Kidney tubule cell (primary cell): ENCODE results near the gene PRR29.
"Not testable (repeated sequence)": the region's sequence is repeated elsewhere in the genome, so short reads cannot be mapped to it uniquely, and the experiment has no call there.

Experiments
- DNase-seq: peaks from one replicate; pipeline ENCODE4 v3.0.0-alpha.2; 2018; ENCODE audit warnings: low spot score

Gene PRR29

DNA sequence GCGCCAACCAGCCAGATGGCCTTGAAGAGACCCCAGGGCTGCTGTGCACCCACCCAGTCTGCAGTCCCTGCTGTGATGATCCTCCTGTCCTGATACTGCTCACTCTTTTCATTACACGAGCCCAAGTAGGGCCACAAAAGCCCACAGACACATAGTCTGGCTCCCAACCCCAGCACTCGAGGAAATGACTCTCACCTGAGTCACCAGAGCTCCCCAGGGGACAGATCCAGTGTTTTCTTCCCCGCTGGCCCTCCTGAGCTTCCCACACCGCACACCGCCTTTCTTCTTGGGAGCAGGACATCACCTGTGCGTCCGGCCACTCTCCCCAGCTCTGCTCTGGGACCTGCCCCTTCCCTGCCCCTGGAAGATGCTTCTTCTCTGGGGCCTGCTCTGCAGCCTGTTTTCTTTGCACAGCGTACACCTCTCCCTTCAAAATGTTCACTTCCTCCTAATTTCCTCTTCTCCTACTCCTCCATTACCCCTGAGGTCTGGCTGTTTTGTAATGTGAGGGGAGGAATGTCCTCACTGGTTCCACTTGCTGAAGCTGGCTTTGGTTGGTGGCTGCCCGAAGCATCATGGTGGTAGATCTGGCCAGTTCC, 23.5 kb upstream of the PRR29 start:
- peak; percentile 85 for DNase-seq

DNA sequence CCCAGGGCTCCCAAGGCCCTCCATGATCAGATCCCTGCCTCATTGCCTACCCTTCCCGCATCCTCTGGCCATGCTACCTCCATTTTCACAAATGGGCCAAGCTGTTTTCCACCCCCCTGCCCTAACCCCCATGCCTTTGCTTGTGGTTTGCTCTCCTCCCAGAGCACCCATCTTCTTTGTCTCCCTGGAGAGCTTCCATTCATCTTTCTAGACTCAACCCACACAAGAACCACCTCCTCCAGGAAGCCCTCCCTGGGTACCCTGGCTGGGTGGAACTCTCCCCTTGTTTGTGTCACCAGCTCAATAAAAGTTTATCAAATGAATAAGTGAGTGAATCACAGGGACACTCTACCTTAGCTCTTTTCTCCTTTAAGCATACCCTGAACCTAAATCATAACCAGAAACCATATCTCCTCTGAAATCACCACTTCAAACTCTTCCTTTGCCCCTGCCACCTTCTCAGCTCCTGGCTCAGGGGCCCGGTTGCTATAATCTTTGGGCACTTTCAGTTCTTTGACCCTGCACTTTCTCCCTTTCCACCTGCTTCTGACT, 22.5 kb upstream of the PRR29 start:
- DNase-seq, result no peak

DNA sequence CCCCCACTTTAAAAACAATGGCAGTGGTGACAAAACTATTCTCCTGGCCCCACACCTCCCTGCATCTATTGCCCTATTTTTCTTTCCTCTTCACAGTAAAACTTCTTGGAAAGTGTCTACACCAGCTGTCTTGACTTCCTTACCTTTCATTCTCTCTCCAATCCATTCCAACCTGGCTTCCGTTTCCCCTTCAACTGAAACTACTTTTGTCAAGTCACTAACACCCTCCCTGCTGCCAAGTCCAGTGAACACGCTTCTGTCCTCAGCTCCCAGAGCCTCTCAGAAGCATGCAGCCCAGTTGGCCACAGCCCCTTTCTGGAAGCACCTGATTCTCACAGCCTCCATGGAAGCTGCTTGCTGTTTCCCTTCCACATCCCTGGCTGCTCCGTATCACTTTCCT, 21.4 kb upstream of the PRR29 start:
- DNase-seq, result no peak

DNA sequence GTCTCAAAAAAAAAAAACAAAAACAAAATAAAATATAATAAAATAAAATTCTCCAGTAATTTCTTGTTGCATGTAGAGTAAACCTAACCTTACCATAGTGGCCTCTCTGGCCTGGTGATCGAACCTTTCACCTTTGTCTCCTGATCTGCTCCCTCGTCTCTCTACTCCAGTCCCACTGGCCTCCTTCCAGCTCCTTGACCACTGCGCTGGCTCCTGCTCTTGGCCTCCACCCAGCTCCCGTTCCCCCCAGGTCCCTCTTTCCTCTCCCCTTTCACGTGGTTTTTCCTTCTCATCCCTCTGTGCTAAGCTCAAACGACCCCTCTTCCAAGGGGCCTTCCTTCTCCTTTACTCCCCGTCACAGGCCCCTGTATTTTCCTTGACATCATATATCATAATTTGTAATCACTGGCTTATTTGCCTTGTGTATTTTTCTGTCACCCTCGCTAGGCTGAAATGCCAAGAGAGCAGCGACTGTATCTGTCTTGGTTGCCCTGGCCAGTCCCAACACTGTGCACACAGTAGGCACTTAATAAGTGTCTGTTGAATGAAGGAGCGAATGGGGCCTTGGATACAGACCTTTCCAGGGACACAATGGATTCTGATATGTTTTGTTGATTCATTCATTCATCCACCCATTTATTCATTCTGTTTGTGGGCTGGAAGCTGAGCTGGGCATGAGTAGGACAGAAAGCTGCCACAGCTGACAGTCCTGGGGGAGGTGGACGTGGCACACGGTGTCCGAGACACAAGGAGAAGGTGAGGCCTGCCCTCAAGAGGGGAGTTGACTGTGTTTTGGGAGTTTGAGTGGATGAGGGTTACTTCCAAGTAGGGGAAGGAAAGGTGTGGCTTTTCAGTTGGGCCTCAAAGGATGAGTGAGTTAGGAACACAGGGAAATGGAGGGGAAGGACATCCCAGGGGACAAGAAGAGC, 19.6 kb upstream of the PRR29 start:
- no peak for DNase-seq

DNA sequence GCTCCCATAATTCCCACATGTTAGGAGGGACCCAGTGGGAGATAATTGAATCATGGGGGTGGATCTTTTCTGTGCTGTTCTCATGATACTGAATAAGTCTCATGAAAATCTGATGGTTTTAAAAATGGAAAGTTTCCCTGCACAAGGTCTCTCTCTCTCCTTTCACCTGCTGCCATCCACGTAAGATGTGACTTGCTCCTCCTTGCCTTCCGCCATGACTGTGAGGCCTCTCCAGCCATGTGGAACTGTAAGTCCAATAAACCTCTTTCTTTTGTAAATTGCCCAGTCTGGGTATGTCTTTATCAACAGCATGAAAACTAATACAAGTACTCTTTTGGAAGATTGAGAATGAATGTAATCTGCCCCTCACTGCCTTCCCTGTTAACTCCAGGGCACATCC, 15.5 kb upstream of the PRR29 start:
- DNase-seq, result not testable (repeated sequence)

DNA sequence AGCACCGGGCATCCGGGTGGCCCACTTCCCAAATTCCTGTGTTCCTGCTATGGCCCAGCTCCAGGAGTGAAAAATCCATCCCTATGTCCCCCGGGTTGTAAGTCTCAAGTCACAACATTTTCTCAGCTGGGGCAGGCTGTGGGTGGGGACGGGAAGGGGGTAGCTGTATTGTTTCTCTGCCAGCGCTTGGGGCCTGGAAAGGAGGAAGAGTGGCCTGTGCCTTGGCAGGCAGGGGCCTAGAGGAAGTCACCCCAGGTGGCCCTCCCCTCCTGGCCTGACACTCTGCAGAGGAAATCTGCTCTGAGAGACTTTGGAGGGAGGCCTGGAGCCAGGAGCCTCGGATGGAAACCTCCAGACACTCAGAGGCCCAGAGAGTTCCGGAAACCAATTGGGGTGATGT, 14.8 kb upstream of the PRR29 start:
- no peak for DNase-seq

DNA sequence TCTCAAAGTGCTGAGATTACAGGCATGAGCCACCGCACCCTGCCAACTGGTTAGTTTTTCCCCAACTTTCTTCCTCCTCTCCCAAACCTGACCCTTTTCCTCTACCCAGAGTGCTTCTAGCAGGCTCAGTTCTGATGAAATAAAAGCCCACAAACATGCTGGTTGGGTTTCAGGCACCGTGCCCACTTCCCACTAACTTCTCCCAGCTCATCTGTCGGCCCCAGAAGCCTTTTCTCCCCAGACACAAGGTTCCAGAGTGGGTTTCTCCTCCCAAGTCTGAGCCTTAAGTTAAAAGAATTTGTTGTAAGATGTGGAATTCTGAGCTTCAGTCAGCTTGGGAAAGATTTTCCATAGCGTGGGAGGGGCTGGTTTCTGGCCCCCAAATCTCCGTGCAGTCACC, 13.9 kb upstream of the PRR29 start:
- DNase-seq, result no peak

DNA sequence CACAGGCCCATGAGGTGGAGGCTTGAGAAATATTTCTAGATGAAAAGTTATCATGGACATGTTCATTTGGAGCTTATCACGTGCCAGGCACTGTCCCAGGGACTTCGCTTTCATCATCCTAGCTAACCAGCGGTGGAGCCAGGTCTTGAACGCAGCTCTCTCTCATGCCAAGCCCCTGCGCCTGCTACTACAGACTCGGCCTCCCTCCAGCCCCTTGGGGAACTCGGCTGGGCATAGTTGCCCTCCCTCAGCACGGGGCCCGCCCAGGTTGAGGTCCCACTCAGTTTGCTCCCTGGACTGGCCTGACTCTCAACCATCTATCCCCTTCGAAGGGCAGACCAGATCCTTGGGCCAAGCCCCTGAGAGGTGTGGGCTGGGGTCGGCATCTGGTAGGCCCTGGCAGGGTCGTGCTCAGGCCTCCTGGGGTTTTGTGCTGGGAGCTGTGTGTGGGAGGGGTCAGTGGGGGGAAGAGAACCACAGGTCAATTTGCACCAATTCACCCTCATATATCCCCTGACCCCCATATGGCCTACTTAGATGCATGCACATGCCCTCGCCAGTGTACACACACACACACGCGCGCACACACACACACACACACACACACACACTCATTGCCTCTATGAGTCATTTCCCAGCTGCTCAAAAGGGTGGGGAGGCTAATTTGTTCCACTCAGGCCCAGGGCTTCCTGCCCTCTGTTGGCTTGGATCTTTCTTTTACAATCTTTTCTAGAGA, 13.3 kb upstream of the PRR29 start:
- DNase-seq, result peak; percentile 76

DNA sequence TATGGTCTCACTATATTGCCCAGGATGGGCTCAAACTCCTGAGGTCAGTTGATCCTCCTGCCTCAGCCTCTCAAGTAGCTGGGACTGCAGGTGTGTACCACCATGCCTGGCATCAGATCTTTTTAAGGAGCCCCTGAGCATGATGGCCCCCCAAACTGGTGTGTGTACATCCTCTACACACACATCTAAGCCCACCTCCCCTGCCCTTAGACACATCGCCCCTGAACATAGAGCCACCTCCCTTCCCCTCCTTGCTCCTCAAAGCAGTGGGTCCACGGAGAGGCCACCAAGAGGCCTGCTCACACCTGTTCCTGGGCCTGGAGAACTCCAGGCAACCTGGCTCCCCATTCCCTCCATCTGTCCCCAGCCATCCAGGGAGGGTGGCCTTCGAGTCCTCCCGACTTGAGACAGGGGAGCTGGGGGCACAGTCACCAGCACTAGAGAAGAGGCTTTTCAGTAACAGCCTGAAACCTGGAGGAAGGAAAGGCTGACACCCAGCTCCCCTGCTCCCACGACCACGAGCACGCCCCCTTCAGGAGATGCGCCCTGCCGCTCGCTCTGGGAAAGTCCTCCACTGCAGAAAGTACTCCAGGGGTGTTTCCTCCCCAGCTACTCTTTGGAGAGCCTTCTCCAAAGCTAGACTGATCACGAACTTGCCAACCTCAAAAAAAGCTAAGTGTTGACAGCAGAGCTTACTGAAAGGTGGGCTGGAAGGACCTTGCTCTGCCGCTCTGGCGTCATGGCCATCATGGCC, 12.6 kb upstream of the PRR29 start:
- no peak for DNase-seq

DNA sequence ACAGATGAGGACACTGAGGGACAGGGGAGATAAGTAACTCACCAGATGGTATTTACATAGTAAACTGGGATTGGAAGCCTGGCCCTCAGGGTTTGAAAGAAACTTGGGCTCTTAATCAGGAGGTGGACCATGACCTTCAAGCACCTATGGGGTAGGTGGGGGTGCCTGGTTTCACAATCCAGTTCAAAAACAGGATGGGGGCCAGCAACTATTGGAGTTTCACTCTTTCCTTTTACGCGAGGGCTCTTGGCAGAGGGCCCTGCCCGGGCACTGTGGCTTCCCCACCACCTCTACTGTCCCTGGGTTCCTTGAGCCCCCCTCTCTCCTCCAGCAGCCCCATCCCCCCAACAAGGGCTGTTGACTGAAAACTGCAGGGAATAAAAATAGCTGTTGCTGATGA, 11.3 kb upstream of the PRR29 start:
- no peak for DNase-seq

DNA sequence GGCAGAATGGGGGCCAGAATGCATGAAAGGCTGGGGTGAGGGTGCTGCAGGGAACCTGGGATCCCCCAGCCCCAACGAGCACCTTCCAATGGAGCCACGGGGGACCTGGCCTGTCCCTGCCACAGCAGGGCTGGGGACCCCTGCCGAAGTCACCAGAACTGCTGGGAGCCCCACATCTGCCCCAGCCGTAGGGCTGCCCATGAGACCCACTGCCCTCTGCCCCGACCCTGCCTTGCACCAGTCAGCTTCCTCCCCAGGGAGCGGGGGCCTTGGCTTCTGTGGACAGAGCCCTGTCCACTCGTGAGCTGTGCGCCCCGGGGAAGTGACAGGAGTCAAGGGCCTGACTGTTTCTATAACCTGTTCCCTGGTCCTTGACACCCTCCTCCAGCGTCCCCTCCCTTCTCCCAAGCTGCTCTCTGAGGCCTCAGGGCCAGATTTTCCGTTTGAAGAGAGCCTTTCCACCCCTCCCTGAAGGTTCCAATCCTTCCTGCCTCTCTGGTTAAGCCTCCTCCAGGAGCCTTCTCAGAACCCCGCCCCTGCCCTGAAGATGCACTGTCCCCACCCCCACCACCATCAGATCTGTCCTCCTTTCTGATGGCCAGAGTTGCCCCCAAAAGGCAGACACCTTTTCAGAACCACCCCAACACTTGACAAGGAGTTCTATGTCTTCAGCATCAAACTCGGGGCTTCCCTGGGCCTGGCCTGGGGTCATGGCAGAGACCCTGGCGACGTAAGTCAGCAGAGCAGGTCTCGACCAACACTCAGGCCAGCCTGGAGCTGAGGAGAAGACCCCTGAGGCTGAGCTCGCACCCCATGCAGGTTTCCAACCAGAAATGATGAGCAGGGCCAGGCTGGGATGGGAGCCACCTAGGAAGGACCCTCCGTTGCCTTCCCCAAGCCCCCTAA, 10.7 kb upstream of the PRR29 start:
- no peak for DNase-seq

DNA sequence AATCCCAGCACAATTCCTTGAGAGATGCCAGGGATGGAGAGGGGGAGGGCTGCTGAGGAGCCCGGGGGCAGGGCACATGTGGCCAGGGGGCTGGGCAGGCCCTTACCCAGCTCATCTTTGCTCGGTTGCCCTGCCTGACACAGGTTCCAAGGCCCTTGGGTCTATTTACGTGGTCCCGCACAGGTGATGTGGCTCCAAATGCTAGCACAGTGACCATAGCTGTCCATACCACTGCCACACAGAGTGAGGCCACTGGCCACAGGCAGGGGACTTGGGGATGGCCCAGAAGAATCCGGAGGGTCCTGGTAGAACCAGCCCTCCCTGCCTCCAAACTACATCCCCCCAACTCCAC, 10.0 kb upstream of the PRR29 start:
- no peak for DNase-seq

DNA sequence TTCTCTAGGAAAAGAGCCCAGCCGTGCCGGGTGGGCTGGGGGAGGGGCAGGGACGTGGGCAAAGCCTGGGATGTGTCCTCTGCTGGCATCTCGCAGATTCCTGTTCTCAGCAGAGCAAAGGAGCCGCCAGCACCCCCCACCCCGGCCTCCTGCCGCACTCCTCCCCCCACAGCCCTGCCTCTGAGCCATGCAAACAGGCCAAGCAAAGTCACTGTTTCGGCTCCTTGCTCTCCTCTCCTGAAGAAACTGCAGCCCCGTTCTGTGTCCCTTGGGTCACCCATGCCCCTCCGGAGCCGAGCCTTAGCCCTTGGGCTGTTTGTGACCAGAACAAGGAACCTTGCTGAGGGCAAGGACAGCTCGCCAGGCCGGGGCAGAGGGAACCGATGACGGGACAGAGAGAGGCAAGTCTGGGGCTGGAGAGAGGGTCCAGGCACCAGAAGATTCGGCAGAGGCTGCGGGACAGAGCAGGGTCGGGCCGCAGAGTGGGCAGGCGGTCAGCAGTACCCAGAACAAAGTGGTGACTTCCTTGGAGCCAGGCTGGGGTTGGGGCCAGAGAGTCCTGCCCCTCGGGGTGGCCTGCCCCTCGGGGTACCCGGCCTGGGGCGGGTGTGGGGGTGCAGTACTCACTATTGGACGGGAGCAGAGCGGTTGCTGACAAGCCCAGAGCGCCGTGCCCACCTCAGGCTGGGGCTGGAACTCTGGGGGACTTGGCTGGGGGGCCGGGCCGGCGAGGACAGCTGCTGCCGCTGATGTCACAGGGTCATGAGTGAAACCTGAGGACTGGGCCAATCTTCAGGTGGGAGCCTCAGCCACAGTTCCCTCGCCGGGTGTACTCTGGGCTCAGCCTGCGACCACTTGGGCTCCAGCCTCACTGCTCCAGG, 9.2 kb upstream of the PRR29 start:
- no peak for DNase-seq

DNA sequence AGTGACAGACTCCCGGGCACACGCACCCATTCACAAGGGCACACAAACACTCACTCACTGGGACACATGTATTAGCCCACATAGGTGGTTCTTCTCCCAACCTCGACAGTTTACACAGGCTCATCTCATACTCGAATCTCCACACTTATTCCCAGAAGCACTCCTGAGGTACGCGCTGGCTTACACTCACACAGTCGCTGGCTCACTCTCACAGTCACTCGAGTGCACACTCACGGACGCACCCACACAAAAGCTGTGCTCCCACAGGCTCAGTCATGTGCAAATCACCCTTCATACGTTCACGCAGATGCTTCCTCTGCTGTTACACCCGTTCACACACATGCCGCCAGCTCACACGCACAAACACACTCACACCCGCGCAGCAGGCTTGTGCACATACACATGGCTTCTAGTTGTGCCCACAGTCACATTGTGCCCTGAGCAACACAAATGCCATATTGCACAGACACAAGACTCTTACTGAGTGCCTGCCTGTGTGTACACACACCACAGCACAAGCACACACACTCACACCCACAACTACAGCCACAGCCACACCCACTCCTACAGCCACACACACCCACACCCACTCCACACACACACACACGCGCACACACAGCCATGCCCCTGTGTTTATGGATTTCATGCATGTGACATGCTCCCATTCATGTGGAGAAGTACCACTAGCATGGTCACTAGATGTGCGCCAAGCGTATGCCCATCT, 8.4 kb upstream of the PRR29 start:
- DNase-seq, result no peak

DNA sequence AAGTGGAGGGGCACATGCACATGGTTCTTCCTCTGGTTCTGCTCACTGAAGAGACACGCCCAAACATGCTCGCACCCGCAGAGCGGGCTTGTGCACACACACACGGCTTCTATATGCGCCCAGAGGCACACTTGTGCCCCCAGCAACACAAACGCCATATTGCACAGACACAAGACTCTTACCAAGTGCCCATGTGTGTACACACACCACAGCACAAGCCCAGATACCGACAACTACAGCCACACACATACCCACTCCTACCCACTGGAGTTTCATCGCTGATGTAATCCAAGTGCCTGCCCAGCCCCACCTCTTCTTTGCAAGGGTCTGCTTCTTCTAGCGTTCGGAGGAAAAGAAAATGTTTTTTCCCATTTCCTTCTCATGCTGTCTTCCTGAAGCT, 6.5 kb upstream of the PRR29 start:
- DNase-seq, result no peak

DNA sequence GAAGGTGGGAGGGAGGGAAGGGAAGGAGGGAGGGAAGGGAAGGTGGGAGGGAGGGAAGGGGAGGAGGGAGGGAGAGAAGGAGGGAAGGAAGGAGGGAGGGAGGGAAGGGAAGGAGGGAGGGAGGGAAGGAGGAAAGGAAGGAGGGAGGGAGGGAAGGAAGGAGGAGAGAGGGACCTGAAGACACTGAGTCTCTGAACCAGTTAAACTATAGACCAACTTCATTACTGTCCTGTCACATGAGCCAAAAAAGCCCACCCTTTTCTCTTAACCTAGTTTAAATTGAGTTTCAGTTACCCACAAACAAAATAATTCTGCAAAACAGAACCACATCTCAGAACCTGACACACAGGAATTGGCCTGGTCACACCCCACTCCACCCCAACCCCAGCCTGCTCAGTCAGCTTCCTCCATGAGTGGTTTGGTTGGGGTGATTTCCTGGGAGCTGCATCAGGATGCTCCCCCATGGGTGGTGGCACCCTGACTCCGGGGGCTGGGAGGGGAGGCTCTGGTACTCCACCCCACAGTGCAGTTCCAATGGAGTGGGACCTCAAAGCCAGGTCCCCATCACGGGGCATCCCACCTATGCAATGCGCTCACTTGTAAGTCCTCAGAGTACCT, 4.7 kb upstream of the PRR29 start:
- DNase-seq, result no peak

DNA sequence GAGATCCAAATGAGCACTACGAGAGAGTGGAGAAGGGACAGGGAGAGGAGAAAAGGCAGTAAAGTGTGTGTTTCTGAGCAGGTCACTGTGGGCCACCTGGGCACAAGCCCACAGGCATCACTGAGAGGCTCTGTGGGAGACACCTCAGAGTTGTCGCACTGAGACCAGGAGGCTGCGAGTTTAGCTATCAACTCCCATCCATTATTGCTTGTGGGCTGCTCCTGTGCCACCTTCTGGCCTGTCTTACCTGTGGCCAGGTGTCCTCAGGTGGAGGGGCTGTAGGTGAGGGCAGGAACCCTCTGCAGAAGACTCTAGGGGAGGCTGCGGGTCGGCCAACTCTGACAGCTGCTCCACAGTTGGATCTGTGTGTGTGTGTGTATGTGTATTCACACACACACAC, 2.5 kb upstream of the PRR29 start:
- no peak for DNase-seq

DNA sequence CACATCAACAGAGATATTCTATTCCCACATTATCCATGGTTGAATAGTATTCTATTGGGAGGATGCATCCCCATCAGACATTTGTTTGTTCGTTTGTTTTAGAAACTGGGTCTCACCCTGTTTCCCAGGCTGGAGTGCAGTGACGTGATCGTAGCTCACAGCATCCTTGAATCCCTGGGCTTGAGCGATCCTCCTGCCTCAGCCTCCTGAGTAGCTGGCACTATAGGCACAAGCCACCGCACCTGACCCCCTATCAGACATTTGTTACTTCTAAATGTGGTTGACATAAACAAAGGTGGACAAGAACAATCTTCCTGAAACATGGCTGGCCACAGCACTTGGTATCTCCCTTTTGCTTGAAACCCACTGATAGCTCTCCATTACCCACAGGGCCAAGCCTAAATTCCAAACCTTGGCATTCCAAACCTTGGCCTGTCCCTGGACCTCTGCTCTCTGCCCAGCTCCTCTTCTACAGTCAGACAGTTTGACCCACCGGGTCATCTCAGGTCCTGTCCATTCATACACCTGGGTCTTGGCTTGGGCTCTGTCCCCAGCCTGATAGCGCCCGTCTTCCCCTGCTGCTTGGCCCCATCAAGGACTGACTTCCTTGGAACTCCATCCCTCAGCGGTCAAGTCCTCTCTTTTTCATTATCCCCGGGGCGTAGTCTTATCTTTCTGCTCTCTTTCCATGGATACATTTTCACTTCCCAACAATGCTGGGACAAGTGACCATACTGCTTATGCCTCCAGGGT, 1.5 kb upstream of the PRR29 start:
- no peak for DNase-seq
